GM21723 (cell line): ENCODE results near the gene COA4.
A peak's percentile ranks its signal among the peaks of the same experiment; 100 is the strongest.
"Not testable (repeated sequence)": the region's sequence is repeated elsewhere in the genome, so short reads cannot be mapped to it uniquely, and the experiment has no call there.

Experiments
- ATAC-seq: cut with Tn5 transposase; IDR thresholded peaks from one replicate; pipeline ENCODE4 v1.9.1; 2021; ENCODE audit warnings: mild to moderate bottlenecking, moderate library complexity; ENCODE audit not compliant: unreplicated experiment

The COA4 gene

DNA sequence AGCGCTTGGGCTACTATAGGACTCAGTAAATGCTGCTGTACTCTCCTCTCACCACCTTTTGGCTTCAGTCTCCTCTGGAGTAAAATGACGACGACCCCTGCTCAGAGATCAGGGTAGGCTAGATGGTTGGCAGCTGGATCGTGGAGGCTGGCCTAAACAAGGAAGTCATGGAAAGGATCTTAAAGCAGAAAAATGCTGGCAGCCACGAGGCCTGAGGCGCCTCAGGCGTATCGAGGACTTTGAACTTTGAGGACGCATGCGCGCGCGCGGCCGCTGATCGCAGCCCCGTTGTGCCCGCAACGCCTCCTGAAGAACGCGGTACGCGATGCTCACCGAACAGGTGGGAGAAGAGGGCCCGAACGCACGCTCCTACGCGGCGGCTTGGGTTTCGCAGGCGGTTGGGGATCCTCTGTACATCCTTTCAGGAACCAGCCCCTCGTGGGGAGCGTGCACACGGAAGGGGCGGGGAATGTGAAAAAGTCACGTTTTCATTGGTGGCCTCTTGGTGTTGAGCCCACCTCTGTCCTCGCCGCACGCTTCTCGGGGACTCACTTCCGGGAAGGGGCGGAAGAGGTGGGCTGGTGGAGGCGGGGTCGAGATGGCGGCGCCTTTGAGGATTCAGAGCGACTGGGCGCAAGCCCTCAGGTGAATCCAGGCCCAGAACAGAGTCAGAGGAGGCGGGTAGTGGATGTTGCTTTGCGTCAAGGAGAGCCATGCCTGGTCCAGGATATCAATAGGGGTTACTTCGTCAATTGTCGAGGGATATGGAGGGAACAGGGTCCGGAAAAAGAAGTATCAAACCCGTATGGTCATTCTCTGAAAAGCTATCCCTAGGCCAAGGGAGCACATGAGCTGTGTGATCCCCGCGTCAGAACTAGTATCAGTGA lies at the start of gene COA4, which contains the start of gene PAAF1:
TSS of gene COA4 (minus strand) at position 423 of the 887 bp plus-strand sequence. CDS start 3,468 bp downstream, outside the sequence.
TSS of gene PAAF1 (plus strand) at position 576 of the 887 bp plus-strand sequence. CDS start at position 599, 23 bp downstream.
- peak; percentile 97 for ATAC-seq

DNA sequence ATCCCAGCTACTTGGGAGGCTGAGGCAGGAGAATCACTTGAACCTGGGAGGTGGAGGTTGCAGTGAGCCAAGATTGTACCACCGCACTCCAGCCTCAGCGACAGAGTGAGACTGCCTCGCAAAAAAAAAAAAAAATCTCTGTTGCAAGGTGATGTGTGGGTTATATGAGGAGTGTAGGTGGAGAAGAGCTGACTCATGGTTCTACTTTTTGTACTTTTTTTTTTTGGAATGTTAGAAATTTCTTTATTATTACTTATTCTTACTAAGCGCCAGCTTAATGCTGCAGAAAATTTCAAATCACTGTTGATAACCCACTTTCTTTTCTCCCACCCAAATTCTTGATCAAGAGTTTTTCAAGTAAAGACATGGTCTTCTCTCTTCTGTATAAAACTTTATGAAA lies 44.5 kb upstream of the COA4 start:
- ATAC-seq, result no peak

DNA sequence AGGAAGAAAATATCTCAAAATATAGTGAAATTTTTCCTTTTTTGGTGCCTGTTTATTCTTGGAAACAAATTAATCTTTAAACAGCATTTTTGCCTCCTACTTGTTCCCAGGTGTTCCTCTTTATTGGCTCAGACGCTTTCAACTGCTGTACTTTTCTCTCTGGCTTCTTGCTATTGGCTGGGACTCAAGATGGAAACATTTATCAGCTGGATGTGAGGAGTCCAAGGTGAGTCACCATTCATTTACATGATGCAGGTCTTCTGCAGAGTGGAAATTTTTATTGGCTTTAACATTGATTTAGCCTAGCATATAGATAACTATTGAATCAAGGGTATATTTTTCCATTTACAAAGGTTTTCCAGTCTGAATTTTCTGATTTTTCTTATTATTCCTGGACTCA lies 39.8 kb upstream of the COA4 start:
- ATAC-seq, result no peak

DNA sequence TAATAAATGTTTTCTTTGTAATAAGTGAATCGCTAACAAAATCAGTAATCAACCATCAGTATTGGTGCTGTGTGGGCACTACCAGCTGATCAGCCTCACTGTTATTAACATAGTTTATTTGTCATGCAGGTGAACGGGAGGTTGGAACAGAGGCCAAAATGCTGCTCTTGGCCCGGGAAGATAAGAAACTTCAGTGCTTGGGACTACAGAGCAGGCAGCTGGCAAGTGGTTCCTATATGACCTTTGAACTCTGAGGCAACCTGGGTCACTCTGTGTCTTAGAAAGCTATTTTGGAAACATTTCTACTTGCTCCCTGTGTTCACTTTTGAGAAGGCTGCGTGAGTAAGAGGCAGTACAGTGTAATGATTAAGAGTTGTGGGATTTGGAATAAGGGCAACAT lies 37.6 kb upstream of the COA4 start:
- ATAC-seq, result no peak

DNA sequence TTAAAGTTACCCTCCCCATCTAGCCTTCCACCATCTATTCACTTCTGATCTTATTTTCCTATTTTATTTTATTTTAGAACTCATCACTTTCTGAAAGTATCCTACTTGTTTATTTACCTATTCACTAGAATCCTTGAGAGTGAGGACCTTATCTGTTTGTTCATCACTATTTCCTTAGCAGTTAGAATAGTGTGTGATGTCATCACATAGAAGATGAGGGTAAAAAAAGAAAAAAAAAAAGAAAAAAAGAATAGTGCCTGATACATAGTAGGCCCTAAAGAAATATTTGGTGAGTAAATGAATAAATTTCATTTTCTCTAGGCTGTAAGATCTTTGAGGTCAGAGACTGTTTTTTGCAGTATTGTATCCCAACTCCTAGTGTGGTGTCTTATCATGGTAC lies 36.8 kb upstream of the COA4 start:
- no peak for ATAC-seq

DNA sequence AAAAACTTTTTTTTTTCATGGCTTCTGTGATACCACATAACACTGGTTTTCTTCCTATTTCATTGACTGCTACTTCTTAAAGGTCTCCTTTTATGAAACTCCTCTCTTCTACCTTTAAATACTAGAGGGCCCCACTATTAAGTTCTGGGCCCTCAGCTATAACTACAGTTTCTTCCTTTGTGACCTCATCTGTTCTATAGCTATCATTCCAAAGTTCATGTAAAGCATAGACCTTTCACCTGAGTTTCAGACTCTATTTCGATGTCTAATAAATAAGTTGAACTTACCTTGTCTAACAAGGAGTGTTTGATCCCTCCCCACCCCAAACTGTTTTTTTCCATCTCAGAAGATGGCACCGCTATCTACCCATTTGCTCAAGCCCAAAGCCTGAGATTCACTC lies 35.4 kb upstream of the COA4 start:
- no peak for ATAC-seq

DNA sequence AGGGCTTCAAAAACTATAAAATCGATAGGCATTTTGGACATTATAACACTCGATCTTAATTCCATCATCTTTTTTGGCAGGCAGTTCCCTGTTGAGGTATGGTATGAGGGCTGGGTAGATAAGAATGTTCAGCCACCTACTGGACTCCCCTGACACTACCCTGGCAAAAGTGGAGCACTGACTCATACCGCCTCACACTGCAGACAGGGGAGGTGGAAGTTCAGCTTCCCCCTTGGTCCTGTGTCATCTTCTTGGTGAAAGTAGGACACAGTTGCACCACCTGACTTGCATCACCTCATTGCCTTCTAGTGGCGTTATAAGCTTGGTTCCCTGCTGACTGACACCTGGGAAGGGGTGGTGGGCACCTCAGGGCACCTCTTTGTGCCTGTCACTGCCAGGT lies 30.5 kb upstream of the COA4 start:
- no peak for ATAC-seq

DNA sequence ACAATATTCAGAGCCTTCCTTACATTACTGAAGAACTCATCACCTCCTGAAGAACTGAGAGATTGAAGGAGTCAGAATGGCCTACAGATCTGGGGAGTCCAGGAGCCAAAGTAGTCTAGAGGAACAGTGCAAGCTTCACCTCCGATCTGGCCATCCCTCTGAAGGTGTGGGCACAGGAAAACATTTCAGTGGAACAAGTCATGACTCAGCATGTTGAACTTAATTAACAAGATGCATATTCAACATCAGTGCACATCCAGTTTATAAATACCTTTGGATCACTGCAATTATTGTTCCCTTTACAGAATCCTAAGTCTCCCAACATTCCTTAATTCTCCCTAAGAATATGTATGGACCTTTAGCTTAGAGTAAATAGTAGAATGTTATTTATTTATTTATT lies 25.7 kb upstream of the COA4 start:
- no peak for ATAC-seq

DNA sequence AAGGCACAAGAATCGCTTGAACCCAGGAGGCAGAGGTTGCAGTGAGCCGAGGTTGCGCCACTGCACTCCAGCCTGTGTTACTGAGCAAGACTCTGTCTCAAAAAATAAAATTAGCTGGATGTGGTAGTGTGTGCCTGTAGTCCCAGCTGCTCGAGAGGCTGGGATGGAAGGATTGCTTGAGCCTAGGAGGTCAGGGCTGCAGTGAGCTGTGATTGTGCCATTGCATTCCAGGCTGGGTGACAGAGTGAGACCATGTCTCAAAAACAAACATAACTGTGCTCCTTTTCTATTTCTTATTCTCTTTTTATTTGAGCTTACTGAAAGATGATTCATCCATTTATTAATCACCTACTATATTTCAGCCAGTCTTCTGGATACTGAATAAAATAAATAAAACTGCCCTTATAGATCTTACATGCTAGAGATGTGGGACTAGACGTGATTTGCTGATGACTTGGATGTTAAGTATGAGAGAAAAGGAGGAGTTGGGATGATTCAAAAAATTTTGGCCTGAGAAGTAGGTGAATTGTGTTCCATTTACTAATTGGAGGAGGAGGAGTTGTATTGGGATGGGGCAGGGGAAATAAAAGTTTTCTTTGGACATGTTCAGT lies 18.2 kb upstream of the COA4 start:
- no peak for ATAC-seq

DNA sequence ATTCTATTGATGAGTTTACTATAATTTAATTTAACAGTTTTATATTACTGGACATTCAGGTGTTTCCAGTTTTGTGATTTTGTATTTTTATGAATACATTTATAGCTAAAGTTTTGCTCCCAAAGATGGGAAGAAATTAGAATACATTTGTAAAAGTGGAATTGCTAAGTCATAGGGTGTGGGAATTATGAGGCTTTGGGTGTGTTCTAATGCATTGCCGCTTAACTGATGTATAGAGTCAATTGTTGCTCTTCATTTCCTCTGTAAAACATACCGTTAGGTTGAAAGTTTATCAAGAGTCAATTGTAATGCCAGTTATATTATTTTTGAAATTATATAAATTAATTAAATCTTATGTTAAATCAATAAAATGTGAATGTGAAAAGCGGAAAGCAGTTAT lies 16.4 kb upstream of the COA4 start:
- no peak for ATAC-seq

DNA sequence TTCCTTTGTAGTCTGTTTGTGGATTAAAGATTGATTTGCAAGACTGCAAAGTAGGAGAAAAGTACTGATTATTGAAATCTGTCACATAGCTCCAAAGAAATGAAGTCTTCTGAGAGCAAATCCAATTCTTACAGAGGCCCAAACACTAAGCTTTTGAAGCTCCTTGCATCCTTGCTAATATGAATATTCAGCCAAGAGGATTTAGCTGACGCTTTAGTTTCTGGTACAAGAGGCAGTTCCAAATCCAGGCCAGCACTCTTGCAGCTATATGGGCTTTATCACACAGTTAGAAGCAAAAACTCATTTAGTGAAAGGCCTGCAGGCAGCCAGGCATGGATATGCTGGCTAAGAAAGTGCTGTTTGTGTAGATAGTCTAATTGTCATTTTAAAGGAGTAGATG lies 12.9 kb upstream of the COA4 start:
- ATAC-seq, result no peak

DNA sequence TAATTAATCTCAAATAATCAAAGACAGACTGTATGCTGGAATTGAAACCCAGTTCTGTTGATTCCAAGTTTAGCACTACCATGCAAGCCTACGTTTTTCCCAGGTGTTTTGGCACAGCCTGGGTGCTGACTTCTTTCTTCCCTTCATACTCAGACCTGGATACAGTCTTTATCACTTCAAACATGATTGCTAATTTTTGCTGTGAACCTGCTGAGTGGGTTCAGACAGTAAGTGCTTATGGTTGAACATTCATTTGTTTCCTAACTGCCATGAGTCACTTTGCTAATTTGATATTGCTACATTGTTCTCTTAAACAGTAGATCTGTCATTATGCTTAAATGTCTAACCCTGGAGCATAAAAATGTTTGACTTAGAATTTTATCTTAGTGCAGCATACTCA lies 12.4 kb upstream of the COA4 start:
- ATAC-seq, result no peak

DNA sequence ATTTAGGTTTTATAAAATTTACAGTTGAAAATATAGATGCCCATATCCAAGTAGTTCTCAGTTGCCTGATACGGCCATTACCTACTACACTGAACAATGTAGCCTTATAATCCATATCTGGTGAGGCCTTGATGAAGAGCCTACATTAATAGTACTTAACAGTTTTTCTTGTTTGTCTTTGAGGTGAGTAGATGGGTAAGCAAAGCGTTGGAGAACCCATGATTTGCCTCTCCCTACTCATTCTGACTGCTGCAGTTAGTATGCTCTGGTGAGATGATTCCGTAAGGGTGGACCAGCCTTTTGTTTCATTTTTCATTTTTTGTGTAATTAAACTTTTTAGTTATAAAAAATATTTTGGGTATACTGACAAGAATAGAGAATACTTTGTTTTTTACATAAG lies 11.6 kb upstream of the COA4 start:
- ATAC-seq, result no peak

DNA sequence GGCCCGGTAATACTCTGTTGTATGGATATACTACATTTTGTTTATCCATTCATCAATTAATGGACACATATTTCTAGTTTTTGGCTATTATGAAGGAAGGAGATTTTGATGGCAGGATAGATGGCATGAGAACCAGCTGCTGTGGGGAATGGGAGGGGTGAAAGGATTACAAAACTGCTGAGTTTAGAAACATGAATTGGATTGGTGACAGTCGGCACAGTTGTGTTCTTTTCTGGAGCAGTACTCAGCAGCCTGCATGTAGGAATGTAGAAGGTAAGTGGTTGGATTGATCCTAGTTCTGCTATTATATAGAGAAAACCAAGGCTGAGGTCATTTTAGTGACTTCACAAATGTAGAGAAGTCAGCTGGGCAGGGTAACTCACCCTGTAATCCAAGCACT lies 7.2 kb upstream of the COA4 start:
- ATAC-seq, result no peak

DNA sequence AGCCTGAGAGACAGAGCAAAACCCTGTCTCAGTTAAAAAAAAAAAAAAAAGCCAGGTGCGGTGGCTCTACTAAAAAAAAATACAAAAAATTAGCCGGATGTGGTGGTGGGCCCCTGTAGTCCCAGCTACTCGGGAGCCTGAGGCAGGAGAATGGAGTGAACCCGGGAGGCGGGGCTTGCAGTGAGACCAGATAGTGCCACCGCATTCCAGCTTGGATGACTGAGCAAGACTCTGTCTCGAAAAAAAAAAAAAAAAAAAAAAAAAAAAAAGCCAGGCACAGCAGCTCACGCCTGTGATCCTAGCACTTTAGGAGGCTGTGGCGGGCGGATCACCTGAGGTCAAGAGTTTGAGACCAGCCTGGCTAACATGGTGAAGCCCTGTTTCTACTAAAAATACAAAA lies 3.8 kb upstream of the COA4 start:
- not testable (repeated sequence) for ATAC-seq

DNA sequence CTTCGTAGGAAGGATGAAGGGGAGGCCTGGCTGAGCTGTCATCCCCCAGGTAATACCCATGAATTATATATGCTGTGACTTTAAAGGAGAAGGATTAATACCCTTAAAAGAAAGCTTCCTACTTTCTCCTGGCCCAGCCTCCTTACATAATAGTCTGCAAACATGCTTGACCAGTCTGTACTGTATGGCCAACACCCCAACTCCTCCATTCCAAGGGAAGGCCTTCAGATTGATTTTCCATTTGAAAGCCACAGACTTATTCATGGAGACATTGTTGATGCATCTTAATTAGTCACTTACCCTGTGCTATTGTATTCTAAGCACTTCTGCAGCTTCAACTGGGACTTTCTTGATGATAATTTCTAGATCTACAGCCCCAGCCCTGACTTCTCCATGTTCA lies 2.1 kb upstream of the COA4 start:
- ATAC-seq, result no peak

DNA sequence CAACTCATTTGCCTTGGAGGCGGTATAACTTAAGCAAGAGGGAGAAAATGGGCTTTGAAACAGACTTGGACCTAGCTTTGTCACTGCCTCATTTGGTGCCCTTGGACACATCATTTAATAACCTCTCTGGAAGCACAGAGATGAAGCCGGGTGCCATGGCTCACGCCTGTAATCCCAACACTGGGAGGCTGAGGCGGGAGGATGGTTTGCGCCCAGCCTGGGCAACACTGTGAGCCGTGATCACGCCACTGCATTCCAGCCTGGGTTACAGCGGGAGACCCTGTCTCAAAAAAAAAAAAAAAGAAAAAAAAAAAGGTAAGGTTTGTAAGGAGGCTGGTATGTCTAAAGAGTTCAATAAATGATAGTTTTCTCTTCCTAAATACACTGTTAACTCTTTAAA lies 806 bp downstream of the COA4 start:
- ATAC-seq, result no peak

DNA sequence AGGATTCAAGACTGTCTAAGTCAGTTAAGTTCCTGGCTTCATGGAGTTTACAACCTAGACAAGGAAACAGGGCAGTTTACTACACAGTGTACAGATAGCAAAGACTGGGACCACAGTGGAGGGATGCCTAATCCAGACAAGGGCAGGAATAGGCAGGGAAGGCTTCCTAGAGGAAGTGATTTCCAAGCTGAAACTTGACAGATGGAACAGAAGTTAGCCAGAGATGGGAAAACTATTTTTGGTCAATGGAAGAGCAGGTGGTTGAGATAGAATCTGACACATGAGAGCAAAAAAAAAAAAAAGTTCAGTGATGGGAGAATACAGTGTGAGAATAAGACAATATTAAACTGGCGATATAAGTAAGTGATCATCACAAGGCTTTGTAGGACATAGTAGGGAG lies 1.3 kb downstream of the COA4 start:
- no peak for ATAC-seq

DNA sequence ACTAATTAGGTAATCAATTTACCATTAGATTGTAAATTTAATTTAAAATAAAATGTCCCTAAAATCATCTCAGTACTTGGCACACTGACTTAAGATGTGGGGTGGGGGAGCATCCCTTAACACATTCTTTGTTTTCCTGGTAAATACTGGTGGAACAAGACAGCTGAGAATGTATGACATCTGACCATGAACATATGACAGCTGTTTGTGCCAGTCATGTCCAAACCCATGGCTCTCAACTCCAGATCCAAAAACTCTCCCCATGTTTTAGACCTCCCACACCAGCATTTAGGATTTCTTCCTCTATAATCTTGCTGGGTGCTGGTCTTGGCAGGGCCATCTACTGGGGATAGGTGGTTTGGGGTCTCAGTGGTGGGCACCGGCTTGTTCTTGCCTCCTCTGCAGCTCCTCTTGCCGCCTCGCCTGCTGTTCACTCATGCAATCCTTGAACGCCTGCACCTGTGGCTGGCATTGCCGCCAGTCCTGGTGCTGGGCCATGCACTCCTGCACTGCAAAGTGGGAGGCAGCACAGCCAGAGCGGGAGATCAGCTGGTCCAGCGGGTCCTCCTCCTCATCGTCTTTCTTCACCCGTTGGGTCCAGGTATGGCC lies 3.8 kb downstream of the COA4 start:
- no peak for ATAC-seq

DNA sequence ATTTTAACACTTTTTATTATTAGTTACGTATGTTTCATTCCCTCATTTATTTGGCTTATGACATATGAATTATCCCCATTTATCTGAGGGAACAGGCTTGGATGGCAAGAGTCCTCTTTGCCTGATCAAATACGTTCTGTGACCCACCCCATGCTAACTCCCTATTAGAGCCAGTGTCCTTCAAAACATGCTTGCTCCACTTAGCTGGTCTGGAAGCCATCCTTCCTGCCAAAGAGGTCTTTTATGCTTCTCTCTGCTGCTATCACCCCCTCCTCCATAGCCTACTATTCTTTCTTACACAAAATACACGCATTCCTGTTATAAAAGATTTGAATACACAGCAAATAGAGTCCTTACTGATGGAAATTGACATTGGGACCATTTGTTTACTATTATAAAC lies 6.4 kb downstream of the COA4 start:
- ATAC-seq, result no peak

DNA sequence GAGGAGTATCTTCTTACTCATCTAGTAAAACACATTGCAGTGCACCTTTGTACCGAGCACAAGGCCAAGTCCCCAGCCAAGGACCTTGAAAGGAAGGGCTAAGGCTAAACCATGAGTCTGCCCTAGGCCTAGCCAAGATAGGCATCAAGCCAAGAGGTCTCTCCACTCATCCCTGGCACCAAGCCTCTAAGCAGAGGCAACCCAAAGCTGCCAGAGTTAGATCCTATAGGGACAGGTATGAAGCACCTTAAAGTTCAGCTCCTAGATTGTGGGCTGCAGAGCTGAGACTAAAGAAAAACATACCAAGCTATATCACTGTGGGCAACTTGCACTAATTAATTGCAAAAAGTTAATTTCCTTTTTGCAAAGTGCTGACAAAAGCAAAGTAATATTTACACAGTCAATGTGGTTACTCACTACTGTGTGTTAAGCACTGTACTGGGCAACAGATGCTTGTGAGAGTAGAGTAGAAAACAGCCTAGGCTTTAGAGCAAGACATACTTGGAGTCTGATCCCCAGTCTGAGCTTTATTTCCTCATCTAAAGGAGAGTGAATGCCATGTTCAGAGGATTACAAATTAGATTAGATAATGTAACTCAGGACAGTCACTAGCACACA lies 7.2 kb downstream of the COA4 start:
- ATAC-seq, result no peak

DNA sequence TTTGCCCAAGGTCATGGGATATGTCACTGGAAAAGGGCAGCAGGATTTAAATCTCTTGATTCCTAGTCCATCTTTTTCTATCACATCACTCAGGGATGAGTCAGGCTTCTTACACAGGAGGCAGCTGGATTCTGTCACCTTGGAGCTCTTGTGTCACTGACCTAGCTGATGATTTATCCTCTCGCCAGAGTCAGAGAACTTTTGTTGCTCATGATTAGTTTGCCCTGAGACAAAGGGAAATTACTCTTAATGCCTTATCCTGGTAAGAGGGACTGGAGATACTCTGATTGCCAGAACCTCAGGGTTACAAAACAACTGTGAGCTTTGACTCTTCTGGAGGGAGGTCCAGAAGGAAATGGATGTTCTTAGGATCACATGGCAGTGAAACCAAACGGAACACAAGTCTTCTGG lies 10.1 kb downstream of the COA4 start:
- ATAC-seq, result no peak
